ENCODE data around the gene NUTM2G. TPM values are rescaled to one million over a fixed set of nuclear protein-coding genes. Genes with fewer than 3 reads are reported as not detected.
"Not testable (repeated sequence)": the region's sequence is repeated elsewhere in the genome, so short reads cannot be mapped to it uniquely, and the experiment has no call there.

Gene NUTM2G
- total RNA-seq (2016; rRNA removed; fragmentation: Illumina TruSeq; extraction: Trizol) (not detected in 2 replicates), polyA plus RNA-seq (2011; rRNA removed) (not detected in 2 replicates), polyA minus RNA-seq (2011; rRNA and poly(A)+ RNA removed; ENCODE audit: low replicate concordance) (not detected in 2 replicates), Bru-seq, nascent RNA (not detected), BruChase-seq, experiment 1, labeled RNA remaining after a 6-hour chase (percentile 5 among the genes with signal in this experiment), BruChase-seq, experiment 2, labeled RNA remaining after a 2-hour chase (percentile 7 among the genes with signal in this experiment)
- total RNA-seq (2016; cell fraction: cytosol; rRNA removed; fragmentation: Illumina TruSeq; extraction: Trizol; ENCODE audit: low read depth), result not detected in 2 replicates
- 0.04 TPM in 1 of 2 replicates, not detected in the other for total RNA-seq (2016; cell fraction: insoluble cytoplasmic fraction; rRNA removed; fragmentation: Illumina TruSeq; extraction: Trizol)
- total RNA-seq (2016; cell fraction: membrane; rRNA removed; fragmentation: Illumina TruSeq; extraction: Trizol), result not detected in 2 replicates
- total RNA-seq (2016; cell fraction: nucleus; rRNA removed; fragmentation: Illumina TruSeq; extraction: Trizol), result not detected in 2 replicates
- not detected in 2 replicates for polyA plus RNA-seq (2011; cell fraction: cytosol; rRNA removed)
- 0.11 TPM in 1 of 2 replicates, not detected in the other for polyA plus RNA-seq (2011; cell fraction: nucleus; rRNA removed)
- 0.31 and 0.40 TPM in 2 replicates for polyA plus RNA-seq (2012)
- polyA plus RNA-seq (2016; cell fraction: cytosol; fragmentation: Illumina TruSeq; extraction: Trizol; ENCODE audit: low read depth), result not detected in 2 replicates
- not detected in 2 replicates for polyA plus RNA-seq (2016; cell fraction: insoluble cytoplasmic fraction; fragmentation: Illumina TruSeq; extraction: Trizol; ENCODE audit: low read depth)
- not detected in 2 replicates for polyA plus RNA-seq (2016; cell fraction: membrane; fragmentation: Illumina TruSeq; extraction: Trizol; ENCODE audit: low read depth)
- polyA plus RNA-seq (2016; cell fraction: nucleus; fragmentation: Illumina TruSeq; extraction: Trizol; ENCODE audit: insufficient read depth, low read depth), result not detected in 2 replicates
- polyA minus RNA-seq (2011; cell fraction: cytosol; rRNA and poly(A)+ RNA removed), result not detected in 2 replicates
- not detected in 2 replicates for polyA minus RNA-seq (2011; cell fraction: nucleus; rRNA and poly(A)+ RNA removed)
- long read RNA-seq, experiment 1, result 0 reads
- long read RNA-seq, experiment 2, result 0 reads

- H3K4me2 ChIP-seq (ENCODE audit: low read depth, low read length); ATAC-seq; H3K79me2 ChIP-seq (ENCODE audit: insufficient read depth, low read length); H3K9ac ChIP-seq (ENCODE audit: insufficient read depth, low read depth, low read length); H3K9me3 ChIP-seq (ENCODE audit: low read length); H2AFZ ChIP-seq (ENCODE audit: low read length); H3K4me3 ChIP-seq (replicated peaks in 1 of 3; ENCODE audit: insufficient read depth in 1 of 3, low read depth in 2 of 3, low read length in 3 of 3); BruUV-seq (replicated peaks); POLR2A ChIA-PET; intact Hi-C loops (cut with micrococcal nuclease; ENCODE audit: unreplicated experiment); H3K27me3 ChIP-seq (ENCODE audit: control insufficient read depth in 1 of 2, insufficient read depth in 2 of 2, low read length in 2 of 2); in situ Hi-C loops (cut with HindIII; ENCODE audit: extremely low pct_ligation_motif_present, low pct_unique_long_range_greater_than_20kb); H3K36me3 ChIP-seq (replicated peaks in 1 of 2; ENCODE audit: control insufficient read depth in 1 of 2, insufficient read depth in 2 of 2, low read length in 2 of 2); FAIRE-seq; DNase-seq (ENCODE audit: low spot score); H3K27ac ChIP-seq (ENCODE audit: extremely low read length, insufficient read depth, low read length); CTCF ChIA-PET (ENCODE audit: low intra/inter-chr PET ratio, low total read pairs); H3K4me1 ChIP-seq (ENCODE audit: insufficient read depth, low read length); H4K20me1 ChIP-seq (ENCODE audit: insufficient read depth, low read length): not testable (repeated sequence)
- WGBS (ENCODE audit: low lambda C conversion rate), result no CpG with 5 or more reads among the region's 3 CpGs
Observed at GRCh38 chr9:96928543-96928942, at the start of gene NUTM2G. TSS of gene NUTM2G (plus strand) at chr9:96928843. CDS start at chr9:96929025, 182 bp downstream.

GRCh38 chr9:96883922-96884321 is 44.7 kb upstream of the NUTM2G start:
- Histone ChIP-seq H3K79me2 (ENCODE audit: insufficient read depth, low read length) (no peaks in the 10 kb centered on the region), H4K20me1 (ENCODE audit: insufficient read depth, low read length) (no peaks in the 10 kb centered on the region), H3K9me3 (ENCODE audit: low read length) (no peaks in the 10 kb centered on the region), H2AFZ (ENCODE audit: low read length) (no peak overlapping the region), H3K4me3 (replicated peaks in 1 of 3; ENCODE audit: insufficient read depth in 1 of 3, low read depth in 2 of 3, low read length in 3 of 3) (no peak overlapping the region), H3K4me1 (ENCODE audit: insufficient read depth, low read length) (peaks cover 11% of the 10 kb centered on the region), H3K9ac (ENCODE audit: insufficient read depth, low read depth, low read length) (no peak overlapping the region), H3K4me2 (ENCODE audit: low read depth, low read length) (no peak overlapping the region), H3K27ac (ENCODE audit: extremely low read length, insufficient read depth, low read length) (no peak overlapping the region), H3K36me3 (replicated peaks in 1 of 2; ENCODE audit: control insufficient read depth in 1 of 2, insufficient read depth in 2 of 2, low read length in 2 of 2) (no peaks in the 10 kb centered on the region), H3K27me3 (ENCODE audit: control insufficient read depth in 1 of 2, insufficient read depth in 2 of 2, low read length in 2 of 2) (no peaks in the 10 kb centered on the region)
- no TSS peak for BruUV-seq (replicated peaks)
- intact Hi-C loops (cut with micrococcal nuclease; ENCODE audit: unreplicated experiment), result no loop called here
- DNase-seq (ENCODE audit: low spot score), result no peak
- no peak; the same call in 2 of the 3 replicates for ATAC-seq
- no peak for FAIRE-seq
- 40% methylated on average over 1 of the region's 1 CpG for WGBS (ENCODE audit: low lambda C conversion rate)
- TF ChIP-seq ZNF180 (CRISPR knock-in tag; IDR thresholded peaks at IDR 0.05; ENCODE audit: borderline replicate concordance, low read depth) (no peak), GPN1 (CRISPR knock-in tag; IDR thresholded peaks at IDR 0.05; ENCODE audit: borderline replicate concordance) (no peak), PRDM10 (CRISPR knock-in tag; IDR thresholded peaks at IDR 0.05; ENCODE audit: low read depth) (no peak)
- ChIA-PET POLR2A (interaction anchor here (1.2 kb wide), 1 partner anchor 8 kb away, joined by 6 read pairs; no protein-coding TSS in a partner anchor), CTCF (ENCODE audit: low intra/inter-chr PET ratio, low total read pairs) (no interaction called here)
- in situ Hi-C loops (cut with HindIII; ENCODE audit: extremely low pct_ligation_motif_present, low pct_unique_long_range_greater_than_20kb), result no loop called here

Data from HepG2 (cell line).